HG02759 (cell line): ENCODE results near the gene VAX1.
"Not testable (repeated sequence)": the region's sequence is repeated elsewhere in the genome, so short reads cannot be mapped to it uniquely, and the experiment has no call there.

Experiments
- ATAC-seq: cut with Tn5 transposase; IDR thresholded peaks from one replicate; pipeline ENCODE4 v1.9.1; 2021; ENCODE audit warnings: mild to moderate bottlenecking, moderate library complexity; ENCODE audit not compliant: unreplicated experiment

Gene VAX1

GRCh38 chr10:117136391-117136975, 1.6 kb downstream of the VAX1 start:
- no peak for ATAC-seq

GRCh38 chr10:117135480-117136140, 2.5 kb downstream of the VAX1 start:
- no peak for ATAC-seq

GRCh38 chr10:117135026-117135372, 3.1 kb downstream of the VAX1 start:
- no peak for ATAC-seq

GRCh38 chr10:117134306-117135025, 3.6 kb downstream of the VAX1 start:
- ATAC-seq = no peak

- ATAC-seq = no peak
Measured at GRCh38 chr10:117134056-117134305, 4.1 kb downstream of the VAX1 start.

GRCh38 chr10:117133273-117134055, 4.6 kb downstream of the VAX1 start:
- ATAC-seq = no peak

GRCh38 chr10:117132751-117133231, 5.3 kb downstream of the VAX1 start:
- ATAC-seq = no peak

- no peak for ATAC-seq
Measured at GRCh38 chr10:117131376-117132327, 6.4 kb downstream of the VAX1 start.

GRCh38 chr10:117130862-117131375, 7.2 kb downstream of the VAX1 start:
- ATAC-seq = no peak

- ATAC-seq = no peak
Measured at GRCh38 chr10:117130346-117130745, 7.7 kb downstream of the VAX1 start.

- not testable (repeated sequence) for ATAC-seq
Measured at GRCh38 chr10:117126645-117127044, 11.4 kb downstream of the VAX1 start.

GRCh38 chr10:117126034-117126433, 12.0 kb downstream of the VAX1 start:
- ATAC-seq = no peak

GRCh38 chr10:117112220-117112619, 25.9 kb downstream of the VAX1 start:
- ATAC-seq = no peak

GRCh38 chr10:117107238-117107637, 30.8 kb downstream of the VAX1 start:
- no peak for ATAC-seq

- no peak for ATAC-seq
Measured at GRCh38 chr10:117096599-117097201, 41.4 kb downstream of the VAX1 start.

GRCh38 chr10:117094856-117095255, 43.2 kb downstream of the VAX1 start:
- no peak for ATAC-seq

GRCh38 chr10:117092386-117092785, 45.7 kb downstream of the VAX1 start:
- no peak for ATAC-seq

GRCh38 chr10:117090834-117091233, 47.2 kb downstream of the VAX1 start:
- ATAC-seq = no peak

GRCh38 chr10:117087521-117087920, 50.5 kb downstream of the VAX1 start:
- no peak for ATAC-seq

- no peak for ATAC-seq
Measured at GRCh38 chr10:117086546-117086945, 51.5 kb downstream of the VAX1 start.
